ENCODE results near the gene LDHAL6B. TPM values are rescaled to one million over a fixed set of nuclear protein-coding genes. Genes with fewer than 3 reads are reported as not detected.

LDHAL6B gene
- total and polyA plus RNA-seq, 9 of the 15 experiments (the other 6 are each of a cell fraction or from before 2014, with no cell fraction given), result not detected

DNA sequence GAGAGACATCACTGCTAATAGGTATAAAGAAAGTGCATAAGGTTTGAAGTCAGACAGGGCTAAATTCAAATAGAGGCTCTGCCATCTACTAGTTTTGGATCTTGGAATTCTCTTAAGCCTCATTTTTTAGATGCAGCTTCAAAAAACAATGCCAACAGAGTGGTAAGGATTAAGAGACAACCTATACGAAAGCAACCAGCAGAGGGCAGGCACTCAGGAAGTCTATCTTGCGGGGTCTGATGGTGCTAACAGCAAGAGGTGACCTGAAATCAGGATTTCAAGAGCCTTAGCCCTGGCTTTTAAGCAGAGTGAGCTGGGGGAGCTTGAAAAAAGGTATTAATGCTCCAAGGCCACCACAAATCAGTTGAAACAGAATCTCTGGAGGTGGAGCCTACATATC, 40.7 kb downstream of the LDHAL6B start (continued):
- TF ChIP-seq, protein P1, sequence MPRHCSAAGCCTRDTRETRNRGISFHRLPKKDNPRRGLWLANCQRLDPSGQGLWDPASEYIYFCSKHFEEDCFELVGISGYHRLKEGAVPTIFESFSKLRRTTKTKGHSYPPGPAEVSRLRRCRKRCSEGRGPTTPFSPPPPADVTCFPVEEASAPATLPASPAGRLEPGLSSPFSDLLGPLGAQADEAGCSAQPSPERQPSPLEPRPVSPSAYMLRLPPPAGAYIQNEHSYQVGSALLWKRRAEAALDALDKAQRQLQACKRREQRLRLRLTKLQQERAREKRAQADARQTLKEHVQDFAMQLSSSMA (CRISPR knock-in tag; IDR thresholded peaks at IDR 0.05), result no peak
- TF ChIP-seq ZNF41 (CRISPR knock-in tag; conservative IDR thresholded peaks at IDR 0.05) (no peak), ZBTB11 (CRISPR knock-in tag; IDR thresholded peaks at IDR 0.05) (no peak), PML (IDR thresholded peaks at IDR 0.05; ENCODE audit: low read length) (no peak), ZNF311 (CRISPR knock-in tag; IDR thresholded peaks at IDR 0.05) (no peak), ZNF589 (CRISPR knock-in tag; IDR thresholded peaks at IDR 0.05; ENCODE audit: low read depth) (no peak), SNAPC5 (CRISPR knock-in tag; IDR thresholded peaks at IDR 0.05) (no peak), HDAC2 (IDR thresholded peaks at IDR 0.05) (no peak), ZC3H11A (IDR thresholded peaks at IDR 0.05; ENCODE audit: low read depth, low read length) (no peak), ZNF449 (CRISPR knock-in tag; IDR thresholded peaks at IDR 0.05) (no peak), ZNF282 (CRISPR knock-in tag; IDR thresholded peaks at IDR 0.05) (no peak), ATF7 (IDR thresholded peaks at IDR 0.05) (no peak), STAT6 (CRISPR knock-in tag; IDR thresholded peaks at IDR 0.05) (no peak)
- TF ChIP-seq, protein P2, sequence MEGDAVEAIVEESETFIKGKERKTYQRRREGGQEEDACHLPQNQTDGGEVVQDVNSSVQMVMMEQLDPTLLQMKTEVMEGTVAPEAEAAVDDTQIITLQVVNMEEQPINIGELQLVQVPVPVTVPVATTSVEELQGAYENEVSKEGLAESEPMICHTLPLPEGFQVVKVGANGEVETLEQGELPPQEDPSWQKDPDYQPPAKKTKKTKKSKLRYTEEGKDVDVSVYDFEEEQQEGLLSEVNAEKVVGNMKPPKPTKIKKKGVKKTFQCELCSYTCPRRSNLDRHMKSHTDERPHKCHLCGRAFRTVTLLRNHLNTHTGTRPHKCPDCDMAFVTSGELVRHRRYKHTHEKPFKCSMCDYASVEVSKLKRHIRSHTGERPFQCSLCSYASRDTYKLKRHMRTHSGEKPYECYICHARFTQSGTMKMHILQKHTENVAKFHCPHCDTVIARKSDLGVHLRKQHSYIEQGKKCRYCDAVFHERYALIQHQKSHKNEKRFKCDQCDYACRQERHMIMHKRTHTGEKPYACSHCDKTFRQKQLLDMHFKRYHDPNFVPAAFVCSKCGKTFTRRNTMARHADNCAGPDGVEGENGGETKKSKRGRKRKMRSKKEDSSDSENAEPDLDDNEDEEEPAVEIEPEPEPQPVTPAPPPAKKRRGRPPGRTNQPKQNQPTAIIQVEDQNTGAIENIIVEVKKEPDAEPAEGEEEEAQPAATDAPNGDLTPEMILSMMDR (IDR thresholded peaks at IDR 0.05 in 2 of 3, conservative IDR thresholded peaks at IDR 0.05 in 1 of 3; ENCODE audit: insufficient read depth in 2 of 3, low read depth in 1 of 3, low read length in 3 of 3), result peak; percentile 23 to 46 (median 41); a peak in 5 of 6 replicates
- TF ChIP-seq, protein P3, sequence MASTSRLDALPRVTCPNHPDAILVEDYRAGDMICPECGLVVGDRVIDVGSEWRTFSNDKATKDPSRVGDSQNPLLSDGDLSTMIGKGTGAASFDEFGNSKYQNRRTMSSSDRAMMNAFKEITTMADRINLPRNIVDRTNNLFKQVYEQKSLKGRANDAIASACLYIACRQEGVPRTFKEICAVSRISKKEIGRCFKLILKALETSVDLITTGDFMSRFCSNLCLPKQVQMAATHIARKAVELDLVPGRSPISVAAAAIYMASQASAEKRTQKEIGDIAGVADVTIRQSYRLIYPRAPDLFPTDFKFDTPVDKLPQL (IDR thresholded peaks at IDR 0.05; ENCODE audit: extremely low read depth, insufficient read length), result no peak
